Measurements from ENCODE around the gene SCAMP1. TPM values are rescaled to one million over a fixed set of nuclear protein-coding genes. Genes with fewer than 3 reads are reported as not detected.
A peak's percentile ranks its signal among the peaks of the same experiment; 100 is the strongest.
"Not testable (repeated sequence)": the region's sequence is repeated elsewhere in the genome, so short reads cannot be mapped to it uniquely, and the experiment has no call there.

The SCAMP1 gene
- total RNA-seq, 1 donor from 2014 or later: 376 TPM

DNA sequence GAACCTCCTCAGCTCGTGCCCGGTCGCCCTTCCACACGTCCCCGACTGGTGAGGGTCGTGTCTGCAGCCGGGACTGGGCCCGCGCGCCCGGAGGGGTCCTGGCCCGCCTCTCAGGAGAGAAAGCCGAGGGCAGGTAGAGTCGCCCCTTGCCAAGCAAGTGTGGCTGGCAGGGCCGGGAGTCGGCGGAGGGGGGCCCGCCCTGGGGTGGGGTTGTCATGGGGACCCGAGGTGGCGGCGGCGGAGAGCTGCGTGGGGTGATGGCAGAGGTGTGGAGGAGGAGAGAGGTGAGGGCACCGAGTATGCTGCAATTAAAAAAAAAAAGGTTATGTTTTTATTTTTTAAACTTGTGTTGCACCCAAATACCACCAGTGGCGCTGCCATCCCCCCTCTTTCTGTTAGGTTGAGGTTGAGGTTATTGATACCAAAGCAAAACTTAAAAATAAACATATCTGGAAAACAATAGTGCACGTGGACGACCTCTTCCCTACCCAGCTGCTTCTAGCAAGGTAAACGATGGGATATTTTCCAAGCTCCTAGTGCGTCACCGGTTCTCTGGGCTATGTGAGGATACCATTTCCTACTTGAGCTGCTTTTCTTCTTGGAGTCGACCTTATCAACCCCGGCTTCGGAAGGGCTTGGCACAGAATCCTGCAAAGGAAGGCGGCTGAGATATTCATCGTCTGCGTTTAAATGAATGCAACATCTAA lies 660 bp downstream of the SCAMP1 start:
- DNase-seq (ENCODE audit: low spot score in 2 of 2): peak; percentile 54 to 55
- no peak for FAIRE-seq

- FAIRE-seq (no peak), DNase-seq (ENCODE audit: low spot score in 2 of 2) (peak in 1 of 2 donors; percentile 4)
Observed at GRCh38 chr5:78361631-78361993, 1.2 kb downstream of the SCAMP1 start.

DNA sequence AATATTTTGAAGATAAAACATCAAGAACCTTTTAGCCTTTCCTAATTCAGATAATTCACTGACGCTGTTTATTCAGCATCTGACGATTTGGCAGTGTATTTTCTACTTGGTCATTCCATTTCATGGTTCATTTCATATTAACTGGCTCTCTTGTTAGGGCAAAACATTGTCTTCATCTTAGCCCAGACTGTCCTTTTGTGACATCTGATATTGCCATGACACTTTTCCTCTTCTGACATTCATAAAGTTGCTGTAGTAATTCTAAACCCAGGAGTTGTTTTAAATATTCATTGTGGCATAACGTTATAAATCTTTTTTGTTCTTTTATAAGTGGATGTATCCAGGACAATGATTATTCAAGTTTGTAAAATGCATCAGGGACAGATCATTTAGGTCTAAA lies 1.8 kb downstream of the SCAMP1 start:
- DNase-seq (ENCODE audit: low spot score in 2 of 2) (no peak), FAIRE-seq (no peak)

GRCh38 chr5:78364005-78364404 lies 3.6 kb downstream of the SCAMP1 start:
- no peak for DNase-seq (ENCODE audit: low spot score in 2 of 2)
- FAIRE-seq: no peak

DNA sequence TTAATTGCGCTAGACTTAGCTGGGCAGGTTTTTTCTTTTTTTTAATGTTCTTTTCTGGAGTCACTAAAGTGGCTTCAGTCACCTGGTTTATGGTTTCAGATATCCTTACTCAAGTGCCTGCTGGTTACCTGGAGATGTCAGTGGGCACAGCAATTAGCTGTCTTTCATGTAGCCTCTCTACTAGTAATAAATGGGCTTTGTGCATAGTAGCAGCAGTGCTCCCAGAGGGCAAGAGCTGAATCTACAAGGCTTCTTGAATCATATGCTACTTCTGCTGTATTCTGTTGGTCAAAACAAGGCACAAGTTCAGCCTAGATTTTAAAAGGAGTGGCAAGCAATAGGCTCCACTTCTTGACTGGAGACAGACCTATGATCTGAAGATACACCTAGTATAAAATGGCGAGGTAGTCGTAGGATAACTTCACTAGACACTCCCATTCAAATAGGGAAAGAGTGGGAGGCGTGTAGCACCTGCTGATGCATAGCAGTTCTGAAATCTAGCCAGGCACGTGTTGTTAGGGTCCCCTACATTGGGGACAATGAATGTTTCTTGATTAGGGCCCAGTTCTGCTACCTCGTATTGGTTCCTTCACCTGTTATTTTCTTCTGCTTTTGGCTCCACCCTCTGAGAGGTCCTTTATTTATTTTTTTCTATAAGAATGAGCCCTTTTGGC lies 7.0 kb downstream of the SCAMP1 start:
- DNase-seq (ENCODE audit: low spot score in 2 of 2) (no peak), FAIRE-seq (no peak)

- DNase-seq (ENCODE audit: low spot score in 2 of 2) (no peak), FAIRE-seq (no peak)
Observed at GRCh38 chr5:78369680-78370079, 9.3 kb downstream of the SCAMP1 start.

GRCh38 chr5:78373231-78373630 lies 12.8 kb downstream of the SCAMP1 start:
- DNase-seq (ENCODE audit: low spot score in 2 of 2): no peak
- no peak for FAIRE-seq

GRCh38 chr5:78376315-78376714 lies 15.9 kb downstream of the SCAMP1 start:
- DNase-seq (ENCODE audit: low spot score in 2 of 2): no peak
- no peak for FAIRE-seq

GRCh38 chr5:78377056-78377717 lies 16.8 kb downstream of the SCAMP1 start:
- no peak for DNase-seq (ENCODE audit: low spot score in 2 of 2)
- FAIRE-seq: no peak

- DNase-seq (ENCODE audit: low spot score in 2 of 2) (no peak), FAIRE-seq (no peak)
Observed at GRCh38 chr5:78377718-78378105, 17.3 kb downstream of the SCAMP1 start.

DNA sequence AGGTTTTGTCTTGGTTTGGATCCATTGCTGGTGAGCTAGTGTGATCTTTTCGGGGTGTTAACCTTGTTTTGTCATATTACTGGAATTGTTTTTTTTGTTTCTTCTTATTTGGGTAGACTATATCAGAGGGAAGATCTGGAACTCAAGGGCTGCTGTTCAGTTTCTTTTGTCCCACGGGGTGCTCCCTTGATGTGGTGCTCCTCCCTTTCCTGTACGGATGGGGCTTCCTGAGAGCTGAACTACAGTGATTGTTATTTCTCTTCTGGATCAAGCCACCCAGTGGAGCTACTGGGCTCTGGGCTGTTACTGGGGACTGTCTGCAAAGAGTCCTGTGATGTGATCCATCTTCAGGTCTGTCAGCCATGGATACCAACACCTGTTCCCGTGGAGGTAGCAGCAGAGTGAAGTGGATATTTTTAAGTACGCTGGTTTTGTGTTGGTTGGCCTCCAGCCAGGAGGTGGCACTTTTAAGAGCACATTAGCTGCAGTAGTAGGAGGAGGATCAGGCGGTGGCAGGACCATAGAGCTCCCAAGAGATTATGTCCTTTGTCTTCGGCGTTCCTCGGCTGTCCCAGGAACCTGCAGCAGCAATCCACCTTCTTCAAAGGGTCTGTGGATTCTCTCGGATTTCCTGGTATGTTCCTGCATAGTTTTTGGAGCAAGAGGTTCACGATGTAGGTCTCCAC lies 27.2 kb downstream of the SCAMP1 start:
- DNase-seq (ENCODE audit: low spot score in 2 of 2): no peak

DNA sequence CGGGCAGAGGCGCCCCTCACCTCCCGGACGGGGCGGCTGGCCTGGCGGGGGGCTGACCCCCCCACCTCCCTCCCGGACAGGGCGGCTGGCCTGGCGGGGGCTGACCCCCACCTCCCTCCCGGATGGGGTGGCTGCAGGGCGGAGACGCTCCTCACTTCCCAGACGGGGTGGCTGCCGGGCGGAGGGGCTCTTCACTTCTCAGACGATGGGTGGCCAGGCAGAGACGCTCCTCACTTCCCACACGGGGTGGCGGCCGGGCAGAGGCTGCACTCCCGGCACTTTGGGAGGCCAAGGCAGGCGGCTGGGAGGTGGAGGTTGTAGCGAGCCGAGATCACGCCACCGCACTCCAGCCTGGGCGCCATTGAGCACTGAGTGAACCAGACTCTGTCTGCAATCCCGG lies 30.9 kb downstream of the SCAMP1 start:
- not testable (repeated sequence) for FAIRE-seq

More for the DNA sequence above, 27.2 kb downstream of the SCAMP1 start:
- no peak for FAIRE-seq

DNA sequence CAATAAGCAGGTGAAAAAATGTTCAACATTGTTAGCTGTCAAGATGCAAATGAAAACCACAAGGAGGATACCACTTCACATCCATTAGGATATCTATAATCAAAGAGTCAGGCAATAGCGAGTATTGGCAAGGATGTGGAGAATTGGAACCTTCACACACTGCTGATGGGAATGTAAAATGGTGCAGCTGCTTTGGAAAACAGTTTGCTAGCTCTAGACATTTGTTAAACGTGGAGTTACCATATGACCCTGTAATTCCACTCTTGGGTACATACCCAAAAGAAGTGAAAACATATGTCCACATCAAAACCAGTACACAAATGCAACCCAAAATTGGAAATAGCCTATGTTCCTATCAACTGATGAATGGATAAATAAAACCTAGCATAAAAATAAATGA lies 37.4 kb downstream of the SCAMP1 start:
- FAIRE-seq: no peak
- no peak for DNase-seq (ENCODE audit: low spot score in 2 of 2)

More for the DNA sequence above, 30.9 kb downstream of the SCAMP1 start:
- DNase-seq (ENCODE audit: low spot score in 2 of 2): not testable (repeated sequence)

DNA sequence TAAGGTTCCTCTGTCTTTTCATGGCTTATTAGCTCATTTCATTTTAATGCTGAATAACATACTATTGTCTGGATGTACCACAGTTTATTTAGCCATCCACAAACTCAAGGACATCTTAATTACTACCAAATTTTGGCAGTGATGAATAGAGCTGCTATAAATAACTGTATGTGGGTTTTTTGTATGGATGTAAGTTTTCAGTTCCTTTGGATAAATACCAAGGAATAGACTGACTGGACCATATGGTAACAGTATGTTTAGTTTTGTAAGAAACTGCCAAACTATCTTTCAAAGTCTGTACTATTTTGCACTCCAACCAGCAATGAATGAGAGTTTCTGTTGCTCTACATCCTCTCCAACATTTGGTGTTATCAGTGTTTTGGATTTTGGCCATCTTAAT lies 38.7 kb downstream of the SCAMP1 start:
- DNase-seq (ENCODE audit: low spot score in 2 of 2) (no peak), FAIRE-seq (no peak)

DNA sequence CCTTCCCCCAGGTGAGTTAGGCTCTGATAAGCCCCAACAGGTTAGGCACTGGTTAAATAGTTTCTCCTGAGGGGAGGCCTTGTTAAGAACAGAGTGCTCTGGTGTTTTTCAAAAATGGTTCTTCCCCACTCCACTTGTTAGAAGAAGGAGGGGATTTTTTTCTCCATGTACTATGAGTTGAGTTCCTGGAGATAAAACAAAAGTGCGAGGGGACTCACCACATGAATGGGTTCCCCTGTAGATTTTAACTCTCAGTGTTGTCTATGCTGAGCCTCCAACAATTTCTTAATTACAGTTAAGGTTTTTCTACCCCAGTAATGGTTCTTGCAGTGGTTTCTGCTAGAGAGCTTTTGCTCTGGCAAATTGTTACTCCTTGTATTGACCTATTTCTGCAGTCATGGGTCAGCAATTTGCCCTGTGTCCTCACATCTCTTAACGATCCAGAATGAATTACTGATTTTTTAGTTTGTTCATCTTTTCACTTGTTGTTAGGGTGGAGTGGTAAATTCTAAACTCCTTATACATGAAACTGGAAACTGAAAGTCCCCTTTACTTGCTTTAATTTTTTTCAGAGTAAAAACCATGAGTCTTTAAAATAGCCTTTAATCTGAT lies 44.4 kb downstream of the SCAMP1 start:
- FAIRE-seq: no peak
- no peak for DNase-seq (ENCODE audit: low spot score in 2 of 2)

DNA sequence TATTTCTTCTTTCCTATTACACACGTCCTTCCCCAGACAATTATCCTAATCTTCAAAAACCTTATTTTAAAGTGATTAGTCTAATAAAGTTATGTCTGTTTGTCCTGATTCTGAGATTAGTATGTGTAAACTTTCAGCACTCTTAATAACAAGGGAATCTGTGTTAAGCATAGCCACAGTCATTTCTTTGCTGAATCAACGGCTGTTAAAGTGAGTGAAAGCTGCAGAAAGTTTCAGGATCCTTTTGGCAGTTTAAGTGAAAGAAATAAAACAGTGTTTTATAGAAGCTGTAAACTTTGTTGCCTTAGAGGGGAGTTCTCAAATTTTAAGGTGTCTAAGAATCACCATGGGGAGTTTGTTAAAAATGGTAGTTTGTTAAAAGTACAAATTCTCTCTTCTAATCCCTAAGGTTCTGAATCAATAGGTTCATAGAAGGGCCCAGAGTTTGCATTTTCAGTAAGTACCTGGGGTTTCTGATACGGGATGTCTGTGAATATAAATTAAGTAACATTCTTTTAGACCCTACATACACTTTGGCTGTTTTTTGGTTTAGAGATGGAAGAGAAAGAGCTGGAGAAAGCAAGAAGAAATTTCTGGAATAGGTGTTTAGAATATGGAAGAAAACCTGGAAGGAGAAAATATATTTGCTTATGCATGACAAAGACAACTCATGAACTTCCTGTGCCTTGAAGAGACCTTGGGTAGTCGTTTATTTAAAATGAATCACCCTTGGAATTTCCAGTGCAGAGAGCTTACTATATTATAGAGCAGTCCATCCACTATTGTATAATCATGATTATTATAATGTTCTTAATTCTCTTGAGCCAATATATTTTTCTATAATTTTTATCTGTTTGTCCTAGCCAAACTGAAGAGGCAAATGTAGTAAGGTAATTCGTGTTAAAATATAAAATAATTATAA lies 45.7 kb downstream of the SCAMP1 start:
- FAIRE-seq: no peak
- no peak for DNase-seq (ENCODE audit: low spot score in 2 of 2)

GRCh38 chr5:78407458-78407857 lies 47.0 kb downstream of the SCAMP1 start:
- no peak for DNase-seq (ENCODE audit: low spot score in 2 of 2)
- FAIRE-seq: no peak

DNA sequence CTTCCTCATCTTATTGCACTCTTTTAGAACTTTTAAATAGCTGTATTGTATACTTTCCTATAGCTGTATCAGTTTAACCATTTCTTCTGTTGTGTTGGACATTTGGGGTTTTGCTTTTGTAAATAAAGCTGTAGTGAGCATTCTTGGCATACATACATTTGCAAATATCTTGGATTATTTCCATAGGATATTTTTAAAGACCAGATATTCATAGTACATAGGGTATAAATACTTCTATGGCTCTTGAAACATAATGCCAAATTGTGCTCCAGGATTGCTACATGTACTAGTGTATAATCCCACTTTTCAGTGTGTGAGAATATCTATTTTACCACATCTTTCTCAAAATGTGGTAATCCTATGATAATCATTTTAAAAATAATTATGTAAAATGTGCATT lies 51.2 kb downstream of the SCAMP1 start:
- FAIRE-seq (no peak), DNase-seq (ENCODE audit: low spot score in 2 of 2) (no peak)

DNA sequence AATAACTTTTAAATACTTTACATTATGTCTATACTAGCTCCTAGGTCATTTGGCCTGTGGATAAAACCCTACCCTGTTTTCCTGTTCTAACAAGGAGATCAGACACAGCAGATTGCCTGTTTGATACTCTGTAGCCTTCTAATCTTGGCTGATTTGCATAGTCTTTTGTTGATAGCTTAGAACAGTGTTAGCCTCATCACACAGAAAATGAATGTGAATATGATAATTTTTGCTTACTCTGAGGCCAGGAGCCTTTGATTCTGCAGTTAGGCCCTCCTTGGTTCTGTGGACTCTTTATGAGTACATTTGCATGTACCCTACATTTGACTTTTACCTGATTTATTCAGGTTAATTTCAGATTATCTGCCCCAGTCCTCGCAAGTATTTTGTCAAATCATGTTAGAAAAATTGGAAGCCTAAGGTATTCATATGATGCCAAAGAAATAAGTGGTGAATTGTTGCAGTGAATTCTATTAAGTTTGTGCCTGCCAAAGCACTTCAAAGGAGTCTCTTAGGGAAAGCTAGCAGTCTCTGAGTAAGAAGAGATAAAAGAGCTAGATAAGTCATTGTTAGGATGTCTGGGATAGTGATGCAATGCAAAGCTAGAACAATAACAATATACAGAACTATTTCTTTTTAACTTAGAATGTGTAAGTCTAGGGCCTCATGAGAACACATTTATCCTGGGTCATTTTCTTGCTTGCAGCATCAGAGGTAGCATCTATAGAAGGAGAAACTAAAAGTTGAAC lies 56.4 kb downstream of the SCAMP1 start:
- FAIRE-seq: no peak
- DNase-seq (ENCODE audit: low spot score in 2 of 2): no peak
